K562 (cell line): Measurements from ENCODE around the gene TTLL9. TPM values are rescaled to one million over a fixed set of nuclear protein-coding genes. Genes with fewer than 3 reads are reported as not detected.

Experiments used
- ATAC-seq: fragments of 200-7000 bp; cut with Tn5 transposase; 3 replicates; pipeline ENCODE4 v1.9.1; 2020; ENCODE audit warnings: moderate library complexity
- BruUV-seq: library from RNA; stranded (reverse); fragments of 400-500 nt; replicated peaks from 2 replicates; lab custom pipeline; 2021; lab: Mats Ljungman, UMichigan
- CTCF ChIA-PET: fragments of 300-600 bp; formaldehyde crosslinking; extraction: SDS; loops from one replicate; lab custom pipeline; 2021; ENCODE audit warnings: low intra/inter-chr PET ratio; lab: Yijun Ruan, JAX
- POLR2A ChIA-PET: fragments of 300-600, 350-650 bp; sonication (Branson Sonifier 250); formaldehyde crosslinking; extraction: SDS; loops from one replicate; lab custom pipeline; 2021; ENCODE audit warnings: antibody characterized with exemption, inconsistent platforms; lab: Yijun Ruan, JAX
- DNase-seq, 4 experiments: peaks; one replicate each; pipeline versions ENCODE4 v3.0.0 to v3.0.0-alpha.2; 2011 to 2018; ENCODE audit warnings: low spot score in 3 of 4, mixed read lengths in 3 of 4; ENCODE audit errors: extremely low read depth in 1 of 4
- FAIRE-seq: peaks from 2 replicates; lab custom pipeline; 2011; peaks lifted over from hg19 to GRCh38; lab: Jason Lieb, UNC
- H2AFZ ChIP-seq: 2 replicates; pipeline ENCODE4 v1.6.0; 2011; ENCODE audit warnings: low read depth, low read length, control low read depth, inconsistent platforms
- H3K27ac ChIP-seq: fragments of 200-600 bp; 3 replicates; pipeline ENCODE4 v1.8.0; 2011; ENCODE audit warnings: low read depth, mild to moderate bottlenecking, control low read depth, inconsistent platforms, low read length, moderate library complexity, mixed read lengths; ENCODE audit errors: extremely low read depth
- H3K27me3 ChIP-seq, 2 experiments: fragments of 300-600 bp in 1 of 2; 2 replicates in 1 of 2; 3 replicates in 1 of 2; pipeline versions ENCODE4 v1.6.0 to v1.8.0; 2011; ENCODE audit warnings: inconsistent platforms in 2 of 2, low read length in 2 of 2, mild to moderate bottlenecking in 1 of 2, mixed read lengths in 1 of 2, moderate library complexity in 1 of 2; ENCODE audit not compliant: control insufficient read depth in 2 of 2, insufficient read depth in 2 of 2
- H3K36me3 ChIP-seq: fragments of 300-600 bp; 3 replicates; pipeline ENCODE4 v1.8.0; 2011; ENCODE audit warnings: mild to moderate bottlenecking, low read length, inconsistent platforms; ENCODE audit not compliant: control insufficient read depth, insufficient read depth
- H3K4me1 ChIP-seq, 2 experiments: fragments of 200-600 bp in 1 of 2; replicated peaks in 1 of 2; 2 replicates in 1 of 2; 3 replicates in 1 of 2; pipeline versions ENCODE4 v1.5.1 to v1.8.0; 2011; ENCODE audit warnings: inconsistent platforms in 2 of 2, low read length in 2 of 2, mild to moderate bottlenecking in 1 of 2, mixed read lengths in 1 of 2, moderate library complexity in 1 of 2; ENCODE audit not compliant: control insufficient read depth in 2 of 2, insufficient read depth in 2 of 2
- H3K4me2 ChIP-seq: 2 replicates; pipeline ENCODE4 v1.6.1; 2011; ENCODE audit warnings: low read length, control low read depth, inconsistent platforms, mixed read lengths; ENCODE audit not compliant: insufficient read depth
- H3K4me3 ChIP-seq: fragments of 200-600 bp; sonication (generic), shearing (Covaris generic); 2 replicates; pipeline ENCODE4 v1.5.1; 2016; ENCODE audit warnings: control low read depth, inconsistent platforms
- H3K79me2 ChIP-seq: fragments of 200-600 bp; 3 replicates; pipeline ENCODE4 v1.8.0; 2011; ENCODE audit warnings: low read length, inconsistent platforms; ENCODE audit not compliant: control insufficient read depth, insufficient read depth
- H3K9ac ChIP-seq, 2 experiments: 2 replicates each; pipeline versions ENCODE4 v1.6.0 to v1.6.1; 2011; ENCODE audit warnings: low read depth in 2 of 2, low read length in 2 of 2, control low read depth in 1 of 2, inconsistent platforms in 1 of 2, mild to moderate bottlenecking in 1 of 2, mixed read lengths in 1 of 2; ENCODE audit not compliant: insufficient read depth in 1 of 2
- H3K9me1 ChIP-seq: one replicate; pipeline ENCODE4 v1.6.0; 2011; ENCODE audit warnings: inconsistent platforms, mild to moderate bottlenecking, low read length, moderate library complexity; ENCODE audit not compliant: control insufficient read depth, insufficient read depth
- H3K9me3 ChIP-seq: replicated peaks from 2 replicates; pipeline ENCODE4 v1.5.1; 2011; ENCODE audit warnings: low read depth, low read length, inconsistent platforms; ENCODE audit not compliant: control insufficient read depth, insufficient read depth
- H4K20me1 ChIP-seq: replicated peaks from 2 replicates; pipeline ENCODE4 v1.6.1; 2011; ENCODE audit warnings: low read length, inconsistent platforms, mixed read lengths; ENCODE audit not compliant: control insufficient read depth, insufficient read depth
- BCOR ChIP-seq: fragments of 450-650 bp; IDR thresholded peaks from 2 replicates; pipeline ENCODE4 v1.6.1; 2016
- ELK1 ChIP-seq: sonication (generic); formaldehyde crosslinking; IDR thresholded peaks from 2 replicates; pipeline ENCODE4 v1.8.1; 2022; ENCODE audit warnings: missing genetic modification reagents
- JUNB ChIP-seq: fragments of 450-650 bp; formaldehyde crosslinking; conservative IDR thresholded peaks from 2 replicates; pipeline ENCODE4 v1.4.0; 2020; ENCODE audit warnings: mild to moderate bottlenecking
- NFATC3 ChIP-seq: fragments of 450-650 bp; IDR thresholded peaks from 2 replicates; pipeline ENCODE4 v1.6.1; 2017; ENCODE audit warnings: mild to moderate bottlenecking
- NR1H2 ChIP-seq: sonication (generic); formaldehyde crosslinking; IDR thresholded peaks from 2 replicates; pipeline ENCODE4 v1.4.0; 2020; ENCODE audit warnings: mild to moderate bottlenecking, missing genetic modification reagents
- PRDM10 ChIP-seq: fragments of 450-650 bp; IDR thresholded peaks from 2 replicates; pipeline ENCODE4 v1.6.1; 2018; ENCODE audit not compliant: partially characterized antibody
- RFX7 ChIP-seq: fragments of 250-450 bp; sonication (Bioruptor Pico); IDR thresholded peaks from 2 replicates; pipeline ENCODE4 v1.5.1; 2021; ENCODE audit warnings: mild to moderate bottlenecking
- SRF ChIP-seq, 2 experiments: fragments of 250-450, 450-650 bp in 1 of 2; sonication (Bioruptor Pico) in 1 of 2; sonication (generic) in 1 of 2; formaldehyde crosslinking; IDR thresholded peaks; 2 replicates each; pipeline versions ENCODE4 v1.5.0 to v1.5.1; 2020 to 2022; ENCODE audit warnings: mild to moderate bottlenecking in 1 of 2, missing genetic modification reagents in 1 of 2
- TAF9B ChIP-seq: fragments of 450-650 bp; IDR thresholded peaks from 2 replicates; pipeline ENCODE4 v1.6.1; 2018; ENCODE audit warnings: mild to moderate bottlenecking; ENCODE audit not compliant: partially characterized antibody
- USF1 ChIP-seq: sonication (generic); formaldehyde crosslinking; IDR thresholded peaks from 2 replicates; pipeline ENCODE4 v1.9.0; 2022; ENCODE audit warnings: mild to moderate bottlenecking, missing genetic modification reagents
- ZNF324 ChIP-seq: fragments of 250-450 bp; sonication (Bioruptor Pico); IDR thresholded peaks from 2 replicates; pipeline ENCODE4 v1.4.0; 2020; ENCODE audit warnings: mild to moderate bottlenecking
- WGBS: fragments of 100-300 bp; shearing (Covaris generic); methylation state at CpG from one replicate; pipeline ENCODE4 v1.1.6; 2016; ENCODE audit warnings: low coverage, mixed read lengths; ENCODE audit not compliant: insufficient coverage; ENCODE audit errors: missing lambda C conversion rate; 5-methylcytosine and 5-hydroxymethylcytosine counted together
- in situ Hi-C: fragments of 300-500 bp; cut with MboI; formaldehyde crosslinking; loops from 4 replicates; pipeline ENCODE4 v1.15.0; 2018; ENCODE audit warnings: inconsistent platforms, mixed read lengths
- intact Hi-C: fragments of 100-400 bp; cut with micrococcal nuclease; formaldehyde crosslinking; loops from 2 replicates; pipeline ENCODE4 v1.14.2; 2022
- polyA plus RNA-seq, 8 experiments: library from polyadenylated mRNA; depleted of rRNA in 4 of 8; stranded (reverse) in 5 of 8; unstranded in 3 of 8; fragments of >200 nt; fragmentation: Nextera tagmentation in 2 of 8; fragmentation: Illumina TruSeq in 1 of 8; extraction: Ambion mirVana in 2 of 8; extraction: Trizol in 1 of 8; gene quantifications; 2 replicates each; pipeline versions ENCODE4 v1.2.1 to v1.2.3, GENCODE V29; 2011 to 2014; ENCODE audit warnings: inconsistent platforms in 1 of 8, missing spikeins in 1 of 8
- total RNA-seq, 7 experiments: library from RNA; depleted of rRNA in 6 of 7; stranded (reverse); fragments of >200 nt in 6 of 7; fragmentation: Illumina TruSeq in 2 of 7; extraction: Trizol in 2 of 7; gene quantifications; 2 replicates each; pipeline versions ENCODE4 v1.2.1 to v1.2.3, GENCODE V29; 2011 to 2021; ENCODE audit warnings: low replicate concordance in 1 of 7
- TF ChIP-seq, protein P1 (sequence below): IDR thresholded peaks from 2 replicates; pipeline ENCODE4 v1.6.1; 2012; ENCODE audit warnings: low read depth, low read length, improper control_type of control experiment, borderline replicate concordance

The TTLL9 gene
- total and polyA plus RNA-seq, 9 of the 15 experiments (the other 6 are each of a cell fraction or from before 2014, with no cell fraction given), result 0.06 to 0.07 TPM; not detected in 7

DNA sequence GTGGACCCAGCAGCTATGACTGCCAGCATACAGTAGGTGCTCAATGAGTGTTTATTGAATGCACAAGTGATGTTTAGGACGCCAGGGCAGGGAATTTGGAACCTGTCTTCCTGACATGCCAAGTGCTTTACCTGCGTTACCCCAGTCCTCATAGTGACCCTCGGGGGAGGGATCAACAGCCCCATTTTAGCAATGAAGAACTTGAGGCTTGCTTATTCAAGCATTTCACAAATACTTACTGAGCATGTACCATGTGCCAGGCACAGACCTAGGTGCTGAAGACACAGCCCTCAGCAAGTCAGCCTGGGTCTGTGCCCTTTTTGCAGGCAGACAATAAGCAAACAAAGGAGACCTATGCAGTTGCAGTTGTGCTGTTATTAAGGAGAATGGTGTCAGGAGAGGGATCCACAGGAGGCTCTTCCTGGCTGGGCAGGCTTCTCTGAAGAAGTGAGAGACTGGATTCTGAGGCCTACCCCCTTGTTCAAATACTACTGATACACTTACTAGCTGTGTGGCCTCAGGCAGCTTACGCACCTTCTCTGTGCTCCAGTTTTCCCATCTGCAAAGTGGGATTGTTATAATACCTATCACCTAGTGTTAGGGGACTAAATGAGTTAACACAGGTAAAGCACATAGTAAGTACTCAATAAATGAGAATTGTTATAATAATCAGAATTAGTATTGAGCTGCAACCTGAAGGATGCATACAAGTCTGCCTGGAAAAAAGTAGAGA lies 39.8 kb downstream of the TTLL9 start (continued):
- no peak for TF ChIP-seq USF1

GRCh38 chr20:31913431-31914157 lies 43.2 kb downstream of the TTLL9 start:
- intact Hi-C loops (no loop called here), in situ Hi-C loops (no loop called here)
- no peak for FAIRE-seq
- H3K36me3 ChIP-seq, result no peaks in the 10 kb centered on the region
- no TSS peak for BruUV-seq
- H3K4me3 ChIP-seq, result no peak overlapping the region
- H3K4me1 ChIP-seq, result peaks cover 8 to 10% of the 10 kb centered on the region in 2 experiments
- H3K9ac ChIP-seq, result peak overlapping the region in 1 of 2 experiments; percentile 56; a peak in 1 of 4 replicates
- no peak for DNase-seq
- no peak overlapping the region for H3K4me2 ChIP-seq
- POLR2A ChIA-PET, result interaction anchor here (0.6 to 1.0 kb wide), 3 partner anchors 11 to 31 kb away, joined by 3 to 4 read pairs (median 3); no protein-coding TSS in a partner anchor
- H3K9me3 ChIP-seq, result no peaks in the 10 kb centered on the region
- peaks cover 4 to 53% of the 10 kb centered on the region in 2 experiments; a peak in 4 of 5 replicates for H3K27me3 ChIP-seq
- no peak for ATAC-seq
- CTCF ChIA-PET, result no interaction called here
- no peak overlapping the region for H3K27ac ChIP-seq
- H2AFZ ChIP-seq, result no peak overlapping the region
- no peaks in the 10 kb centered on the region for H3K79me2 ChIP-seq
- peaks cover 4% of the 10 kb centered on the region for H4K20me1 ChIP-seq
- 19% methylated on average over 14 of the region's 15 CpGs for WGBS
- H3K9me1 ChIP-seq, result no peaks in the 10 kb centered on the region
- TF ChIP-seq SRF (CRISPR knock-in tag; IDR thresholded peaks at IDR 0.05), result no peak
- no peak for TF ChIP-seq JUNB (CRISPR knock-in tag)
- TF ChIP-seq PRDM10, result no peak
- no peak for TF ChIP-seq RFX7 (CRISPR knock-in tag)
- TF ChIP-seq ZNF324 (CRISPR knock-in tag), result no peak
- TF ChIP-seq TAF9B, result no peak
- TF ChIP-seq, protein P1, sequence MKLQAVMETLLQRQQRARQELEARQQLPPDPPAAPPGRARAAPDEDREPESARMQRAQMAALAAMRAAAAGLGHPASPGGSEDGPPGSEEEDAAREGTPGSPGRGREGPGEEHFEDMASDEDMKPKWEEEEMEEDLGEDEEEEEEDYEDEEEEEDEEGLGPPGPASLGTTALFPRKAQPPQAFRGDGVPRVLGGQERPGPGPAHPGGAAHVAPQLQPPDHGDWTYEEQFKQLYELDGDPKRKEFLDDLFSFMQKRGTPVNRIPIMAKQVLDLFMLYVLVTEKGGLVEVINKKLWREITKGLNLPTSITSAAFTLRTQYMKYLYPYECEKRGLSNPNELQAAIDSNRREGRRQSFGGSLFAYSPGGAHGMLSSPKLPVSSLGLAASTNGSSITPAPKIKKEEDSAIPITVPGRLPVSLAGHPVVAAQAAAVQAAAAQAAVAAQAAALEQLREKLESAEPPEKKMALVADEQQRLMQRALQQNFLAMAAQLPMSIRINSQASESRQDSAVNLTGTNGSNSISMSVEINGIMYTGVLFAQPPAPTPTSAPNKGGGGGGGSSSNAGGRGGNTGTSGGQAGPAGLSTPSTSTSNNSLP, result no peak
- no peak for TF ChIP-seq ELK1
- TF ChIP-seq NR1H2 (CRISPR knock-in tag), result no peak
- TF ChIP-seq BCOR, result no peak
- TF ChIP-seq NFATC3, result no peak
